Measurements from ENCODE around the gene BNIPL. TPM values are rescaled to one million over a fixed set of nuclear protein-coding genes. Genes with fewer than 3 reads are reported as not detected.

The BNIPL gene
- total RNA-seq, 2 donors from 2014 or later = 0.61 to 0.75 TPM

DNA sequence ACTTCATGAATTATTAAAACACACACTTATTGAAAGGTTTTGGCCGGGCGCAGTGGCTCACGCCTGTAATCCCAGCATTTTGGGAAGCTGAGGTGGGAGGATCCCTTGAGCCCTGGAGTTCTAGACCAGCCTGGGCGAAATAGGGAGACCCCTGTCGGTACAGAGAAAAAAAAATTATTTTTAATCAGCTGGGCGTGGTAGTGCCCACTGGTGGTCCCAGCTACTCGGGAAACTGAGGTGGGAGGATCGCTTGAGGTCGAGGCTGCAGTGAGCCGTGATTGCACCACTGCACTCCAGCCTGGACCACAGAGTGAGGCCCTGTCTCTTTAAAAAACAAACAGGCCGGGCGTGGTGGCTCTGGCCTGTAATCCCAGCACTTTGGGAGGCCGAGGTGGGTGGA is 35.8 kb downstream of the BNIPL start:
- ATAC-seq (no peak), DNase-seq (no peak)
- intact Hi-C loops (cut with DNase I, micrococcal nuclease) = no loop called here

DNA sequence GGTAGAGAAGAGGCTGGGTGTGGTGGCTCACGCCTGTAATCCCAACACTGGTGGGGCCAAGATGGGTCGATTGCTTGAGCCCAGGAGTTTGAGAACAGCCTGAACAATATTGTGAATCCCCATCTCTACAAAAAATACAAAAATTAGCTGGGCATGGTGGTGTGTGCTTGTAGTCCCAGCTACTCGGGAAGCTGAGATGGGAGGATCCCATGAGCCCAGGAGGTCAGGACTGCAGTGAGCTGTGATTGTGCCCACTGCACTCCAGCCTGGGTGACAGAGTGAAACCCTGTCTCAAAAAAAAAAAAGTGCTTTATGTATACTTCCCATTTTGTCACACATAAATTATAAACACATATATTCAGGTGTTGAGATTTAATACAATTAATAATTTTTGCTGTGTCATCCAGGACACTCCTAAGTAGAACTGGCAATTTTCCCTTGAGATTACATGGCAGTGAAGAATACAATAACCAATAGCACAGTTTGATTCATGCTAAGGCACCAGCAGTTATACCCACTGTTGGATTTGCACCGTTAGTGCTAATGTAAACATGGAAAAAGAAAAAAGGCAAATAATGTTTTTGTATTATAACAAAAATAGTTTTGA is 49.7 kb downstream of the BNIPL start:
- intact Hi-C loops (cut with DNase I, micrococcal nuclease) = no loop called here
- no peak for DNase-seq
- no peak for ATAC-seq

Other genes with a start within 250 kb of the BNIPL start
- 10 to 100 TPM; 23.8 to 49.6 TPM for gene CTSK, start 228.3 kb upstream of the BNIPL start, total RNA-seq
- 10 to 100 TPM; 36.9 to 43.1 TPM for gene ARNT, start 160.0 kb upstream of the BNIPL start, total RNA-seq
- not detected for gene CTXND2, start 149.4 kb upstream of the BNIPL start, total RNA-seq
- gene SETDB1, start 110.2 kb upstream of the BNIPL start, total RNA-seq = 10 to 100 TPM; 35.7 to 38.9 TPM
- gene CERS2, start 61.8 kb upstream of the BNIPL start, total RNA-seq = 100 to 1,000 TPM; 179 to 205 TPM
- not detected for gene ANXA9, start 54.3 kb upstream of the BNIPL start, total RNA-seq
- 10 to 100 TPM; 43.5 to 50.4 TPM for gene MINDY1, start 29.7 kb upstream of the BNIPL start, total RNA-seq
- 10 to 100 TPM; 18.9 to 19.0 TPM for gene PRUNE1, start 28.1 kb upstream of the BNIPL start, total RNA-seq
- 1 to 10 TPM; 3.0 to 4.1 TPM for gene C1orf56, start 11.2 kb downstream of the BNIPL start, total RNA-seq
- gene CDC42SE1, start 23.0 kb downstream of the BNIPL start, total RNA-seq = 10 to 100 TPM; 65.5 to 74.4 TPM
- under 1 TPM; 0.21 to 0.81 TPM for gene MLLT11, start 23.8 kb downstream of the BNIPL start, total RNA-seq
- gene GABPB2, start 34.2 kb downstream of the BNIPL start, total RNA-seq = 10 to 100 TPM; 14.7 to 15.8 TPM
- gene SEMA6C, start 110.0 kb downstream of the BNIPL start, total RNA-seq = 1 to 10 TPM; 2.7 to 2.8 TPM
- gene TNFAIP8L2, start 120.1 kb downstream of the BNIPL start, total RNA-seq = 1 to 10 TPM in 1 of 2 donors, under 1 TPM in 1; 0.40 to 2.8 TPM
- gene LYSMD1, start 129.3 kb downstream of the BNIPL start, total RNA-seq = 1 to 10 TPM; 6.8 to 9.2 TPM
- 10 to 100 TPM; 22.6 to 26.2 TPM for gene SCNM1, start 129.6 kb downstream of the BNIPL start, total RNA-seq
- gene TMOD4, start 139.4 kb downstream of the BNIPL start, total RNA-seq = 1 to 10 TPM; 1.2 to 1.6 TPM
- 10 to 100 TPM; 34.4 TPM for gene VPS72, start 153.6 kb downstream of the BNIPL start, total RNA-seq
- 10 to 100 TPM; 36.2 to 49.3 TPM for gene PIP5K1A, start 162.0 kb downstream of the BNIPL start, total RNA-seq
- 100 to 1,000 TPM; 103 to 105 TPM for gene PSMD4, start 218.1 kb downstream of the BNIPL start, total RNA-seq
- gene ZNF687, start 245.7 kb downstream of the BNIPL start, total RNA-seq = 10 to 100 TPM; 22.0 to 27.7 TPM

All from left colon (tissue), 2 donors.